HG03066 (cell line): Measurements from ENCODE around the gene BMERB1.
"Not testable (repeated sequence)": the region's sequence is repeated elsewhere in the genome, so short reads cannot be mapped to it uniquely, and the experiment has no call there.

Experiments used
- ATAC-seq: cut with Tn5 transposase; IDR thresholded peaks from one replicate; pipeline ENCODE4 v1.9.1; 2021; ENCODE audit warnings: low read depth; ENCODE audit not compliant: unreplicated experiment

Gene BMERB1

GRCh38 chr16:15434425-15435215 lies at the start of gene BMERB1:
Gene BMERB1, plus strand, starts transcription at chr16:15434588. Its CDS starts 66 bp downstream, at chr16:15434654.
- ATAC-seq: no peak

GRCh38 chr16:15388060-15388459 lies 46.3 kb upstream of the BMERB1 start:
- not testable (repeated sequence) for ATAC-seq

- not testable (repeated sequence) for ATAC-seq
Observed at GRCh38 chr16:15389916-15390315, 44.5 kb upstream of the BMERB1 start.

- not testable (repeated sequence) for ATAC-seq
Observed at GRCh38 chr16:15393025-15393424, 41.4 kb upstream of the BMERB1 start.

- ATAC-seq: not testable (repeated sequence)
Observed at GRCh38 chr16:15395631-15396508, 38.5 kb upstream of the BMERB1 start, which contains the start of gene MPV17L. Gene MPV17L, plus strand, starts transcription at chr16:15395754. Its CDS starts 144 bp downstream, at chr16:15395898.

GRCh38 chr16:15396509-15396829 lies 37.9 kb upstream of the BMERB1 start:
- not testable (repeated sequence) for ATAC-seq

GRCh38 chr16:15396948-15397594 lies 37.3 kb upstream of the BMERB1 start:
- no peak for ATAC-seq

- ATAC-seq: no peak
Observed at GRCh38 chr16:15398618-15399316, 35.6 kb upstream of the BMERB1 start.

GRCh38 chr16:15399317-15399716 lies 35.1 kb upstream of the BMERB1 start:
- no peak for ATAC-seq

GRCh38 chr16:15400314-15400713 lies 34.1 kb upstream of the BMERB1 start:
- ATAC-seq: not testable (repeated sequence)

- ATAC-seq: no peak
Observed at GRCh38 chr16:15401972-15402371, 32.4 kb upstream of the BMERB1 start.

- ATAC-seq: no peak
Observed at GRCh38 chr16:15403392-15403995, 30.9 kb upstream of the BMERB1 start.

- ATAC-seq: not testable (repeated sequence)
Observed at GRCh38 chr16:15404091-15404490, 30.3 kb upstream of the BMERB1 start.

- no peak for ATAC-seq
Observed at GRCh38 chr16:15404792-15405191, 29.6 kb upstream of the BMERB1 start.

- not testable (repeated sequence) for ATAC-seq
Observed at GRCh38 chr16:15407756-15408155, 26.6 kb upstream of the BMERB1 start.

GRCh38 chr16:15409476-15409875 lies 24.9 kb upstream of the BMERB1 start:
- ATAC-seq: not testable (repeated sequence)

- ATAC-seq: no peak
Observed at GRCh38 chr16:15415511-15415985, 18.8 kb upstream of the BMERB1 start.

- ATAC-seq: no peak
Observed at GRCh38 chr16:15417197-15417596, 17.2 kb upstream of the BMERB1 start.

- ATAC-seq: no peak
Observed at GRCh38 chr16:15418206-15418605, 16.2 kb upstream of the BMERB1 start.

GRCh38 chr16:15421696-15422095 lies 12.7 kb upstream of the BMERB1 start:
- not testable (repeated sequence) for ATAC-seq
